H9 (cell line): ENCODE results near the gene PLEKHA4. TPM values are rescaled to one million over a fixed set of nuclear protein-coding genes. Genes with fewer than 3 reads are reported as not detected.

Source experiments
- DNase-seq: peaks from one replicate; pipeline ENCODE4 v3.0.0-alpha.2; 2017
- H2AFZ ChIP-seq: one replicate; pipeline ENCODE4 v1.6.1; 2013; ENCODE audit warnings: mild to moderate bottlenecking, low read length, control low read depth, moderate library complexity
- H2AK5ac ChIP-seq: 2 replicates; pipeline ENCODE4 v1.6.1; 2013; ENCODE audit warnings: low read length, control low read depth, mixed read lengths; ENCODE audit not compliant: insufficient read length
- H2BK120ac ChIP-seq: one replicate; pipeline ENCODE4 v1.6.1; 2013; ENCODE audit warnings: low read depth, mild to moderate bottlenecking, low read length, control low read depth, inconsistent platforms; ENCODE audit not compliant: poor library complexity, severe bottlenecking
- H2BK12ac ChIP-seq: 2 replicates; pipeline ENCODE4 v1.6.1; 2013; ENCODE audit warnings: low read length, control low read depth, mixed read lengths, low read depth; ENCODE audit not compliant: insufficient read length
- H2BK15ac ChIP-seq: 2 replicates; pipeline ENCODE4 v1.6.1; 2013; ENCODE audit warnings: low read depth, low read length, control low read depth
- H2BK20ac ChIP-seq: one replicate; pipeline ENCODE4 v1.6.1; 2013; ENCODE audit warnings: low read depth, mild to moderate bottlenecking, low read length, control low read depth, inconsistent platforms; ENCODE audit not compliant: poor library complexity, severe bottlenecking
- H2BK5ac ChIP-seq: 2 replicates; pipeline ENCODE4 v1.6.1; 2013; ENCODE audit warnings: low read length, control low read depth, mixed read lengths; ENCODE audit not compliant: insufficient read length
- H3K14ac ChIP-seq: 2 replicates; pipeline ENCODE4 v1.6.1; 2013; ENCODE audit warnings: low read length, control low read depth; ENCODE audit not compliant: insufficient read depth
- H3K18ac ChIP-seq: 2 replicates; pipeline ENCODE4 v1.6.1; 2013; ENCODE audit warnings: low read depth, mild to moderate bottlenecking, mixed read lengths, low read length, control low read depth; ENCODE audit not compliant: insufficient read length
- H3K23ac ChIP-seq: 2 replicates; pipeline ENCODE4 v1.6.1; 2013; ENCODE audit warnings: low read length, control low read depth, mixed read lengths, low read depth; ENCODE audit not compliant: insufficient read length
- H3K23me2 ChIP-seq: 2 replicates; pipeline ENCODE4 v1.6.1; 2013; ENCODE audit warnings: low read depth, mild to moderate bottlenecking, mixed read lengths, low read length, control low read depth; ENCODE audit not compliant: insufficient read length, poor library complexity, severe bottlenecking
- H3K27ac ChIP-seq: 2 replicates; pipeline ENCODE4 v1.5.1; 2013; ENCODE audit warnings: low read length, control low read depth, mixed read lengths, low read depth; ENCODE audit not compliant: insufficient read length
- H3K27me3 ChIP-seq: 2 replicates; pipeline ENCODE4 v1.6.1; 2013; ENCODE audit warnings: low read length, control low read depth, inconsistent platforms; ENCODE audit not compliant: insufficient read depth
- H3K4ac ChIP-seq: 2 replicates; pipeline ENCODE4 v1.6.1; 2013; ENCODE audit warnings: low read depth, mild to moderate bottlenecking, control low read depth, inconsistent platforms, low read length, moderate library complexity
- H3K4me1 ChIP-seq: 2 replicates; pipeline ENCODE4 v1.6.1; 2013; ENCODE audit warnings: low read length, control low read depth, inconsistent platforms; ENCODE audit not compliant: insufficient read depth
- H3K4me2 ChIP-seq: 2 replicates; pipeline ENCODE4 v1.6.1; 2013; ENCODE audit warnings: low read length, control low read depth, mixed read lengths; ENCODE audit not compliant: insufficient read length, insufficient read depth
- H3K56ac ChIP-seq: 2 replicates; pipeline ENCODE4 v1.6.1; 2013; ENCODE audit warnings: low read depth, mild to moderate bottlenecking, mixed read lengths, low read length, control low read depth; ENCODE audit not compliant: insufficient read length
- H3K79me1 ChIP-seq: 2 replicates; pipeline ENCODE4 v1.6.1; 2013; ENCODE audit warnings: low read depth, mild to moderate bottlenecking, moderate library complexity, low read length, control low read depth, inconsistent platforms; ENCODE audit not compliant: insufficient read depth, poor library complexity, severe bottlenecking
- H3K79me2 ChIP-seq: 2 replicates; pipeline ENCODE4 v1.6.1; 2013; ENCODE audit warnings: low read length, control low read depth, inconsistent platforms; ENCODE audit not compliant: insufficient read depth
- H3K9ac ChIP-seq: 2 replicates; pipeline ENCODE4 v1.6.1; 2013; ENCODE audit warnings: low read length, control low read depth, mixed read lengths; ENCODE audit not compliant: insufficient read length; ENCODE audit errors: extremely low read depth
- H3K9me3 ChIP-seq: one replicate; pipeline ENCODE4 v1.6.1; 2013; ENCODE audit warnings: low read depth, low read length, inconsistent platforms; ENCODE audit not compliant: control insufficient read depth
- H3T11ph ChIP-seq: one replicate; pipeline ENCODE4 v1.6.1; 2013; ENCODE audit warnings: mild to moderate bottlenecking, low read length, control low read depth, inconsistent platforms
- H4K20me1 ChIP-seq: one replicate; pipeline ENCODE4 v1.6.1; 2013; ENCODE audit not compliant: control insufficient read depth, insufficient read length, insufficient read depth
- H4K5ac ChIP-seq: 2 replicates; pipeline ENCODE4 v1.6.1; 2013; ENCODE audit warnings: low read depth, mild to moderate bottlenecking, mixed read lengths, low read length, control low read depth; ENCODE audit not compliant: insufficient read length
- H4K8ac ChIP-seq: replicated peaks from 2 replicates; pipeline ENCODE4 v1.6.1; 2013; ENCODE audit warnings: low read length, control low read depth, mixed read lengths, low read depth; ENCODE audit not compliant: insufficient read length
- H4K91ac ChIP-seq: 2 replicates; pipeline ENCODE4 v1.6.1; 2013; ENCODE audit warnings: low read depth, mild to moderate bottlenecking, moderate library complexity, mixed read lengths, low read length, control low read depth; ENCODE audit not compliant: insufficient read length
- H3K27ac Mint-ChIP-seq, 3 experiments: 2 replicates in 2 of 3; 3 replicates in 1 of 3; pipeline ENCODE4 v1.8.0; 2020 to 2021; ENCODE audit warnings: mixed read lengths in 3 of 3, mild to moderate bottlenecking in 1 of 3, moderate library complexity in 1 of 3
- H3K27me3 Mint-ChIP-seq: 2 replicates; pipeline ENCODE4 v1.8.0; 2021; ENCODE audit warnings: low read depth, mild to moderate bottlenecking, moderate library complexity, mixed read lengths
- H3K36me3 Mint-ChIP-seq, 3 experiments: 2 replicates in 2 of 3; 3 replicates in 1 of 3; pipeline ENCODE4 v1.8.0; 2020 to 2021; ENCODE audit warnings: low read depth in 3 of 3, mixed read lengths in 3 of 3; ENCODE audit not compliant: insufficient read depth in 1 of 3
- H3K4me1 Mint-ChIP-seq, 2 experiments: 2 replicates each; pipeline ENCODE4 v1.8.0; 2020; ENCODE audit warnings: mixed read lengths in 2 of 2
- H3K4me3 Mint-ChIP-seq, 2 experiments: 2 replicates in 1 of 2; 3 replicates in 1 of 2; pipeline ENCODE4 v1.8.0; 2020 to 2021; ENCODE audit warnings: mild to moderate bottlenecking in 2 of 2, mixed read lengths in 2 of 2, moderate library complexity in 1 of 2
- H3K9me3 Mint-ChIP-seq, 2 experiments: 2 replicates in 1 of 2; 3 replicates in 1 of 2; pipeline ENCODE4 v1.8.0; 2020; ENCODE audit warnings: mild to moderate bottlenecking in 2 of 2, mixed read lengths in 2 of 2, moderate library complexity in 1 of 2
- WGBS: extraction: QIAGEN DNeasy Blood & Tissue Kit; methylation state at CpG from one replicate; pipeline ENCODE4 v1.1.7; 2013; ENCODE audit warnings: missing lambda C conversion rate, low lambda C conversion rate, mixed read lengths; ENCODE audit not compliant: insufficient read length; ENCODE audit errors: extremely low coverage; 5-methylcytosine and 5-hydroxymethylcytosine counted together
- total RNA-seq: library from RNA; stranded (reverse); gene quantifications from 2 replicates; pipeline ENCODE4 v1.2.1, GENCODE V29; 2021
- TF ChIP-seq, protein P1 (sequence below): fragments of 200-600 bp; sonication (generic); conservative IDR thresholded peaks from 3 replicates; pipeline ENCODE4 v1.8.0; 2021; ENCODE audit warnings: antibody characterized with exemption, mild to moderate bottlenecking

The PLEKHA4 gene
- total RNA-seq, 1 experiment from 2014 or later, result 15.3 TPM

DNA sequence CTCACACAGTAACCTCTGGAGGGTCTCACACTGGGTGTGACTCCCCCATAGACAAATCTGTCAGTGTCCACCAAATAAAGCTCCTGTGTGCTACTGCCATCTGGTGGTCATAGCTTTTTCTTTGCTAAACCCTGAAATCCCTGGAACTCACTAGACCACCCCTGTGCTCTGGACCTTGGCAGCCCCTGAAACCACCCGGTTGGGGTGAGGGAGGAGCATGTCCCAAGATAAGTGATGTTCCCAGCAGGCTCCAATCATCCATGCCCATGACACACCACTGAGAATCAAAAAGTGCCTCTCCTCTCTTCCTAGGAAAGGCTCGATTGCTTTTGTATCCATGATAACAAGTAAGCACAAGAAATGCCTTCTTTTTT lies 25.6 kb downstream of the PLEKHA4 start:
- Histone ChIP-seq H3K23me2 (no peaks in the 10 kb centered on the region), H3K9me3 (no peaks in the 10 kb centered on the region), H2AFZ (no peak overlapping the region), H4K91ac (no peak overlapping the region), H3K27ac (no peak overlapping the region), H3K9ac (no peak overlapping the region), H3K27me3 (no peaks in the 10 kb centered on the region), H3K4me1 (no peaks in the 10 kb centered on the region), H4K20me1 (no peaks in the 10 kb centered on the region), H3K14ac (no peak overlapping the region), H3K4ac (no peak overlapping the region), H2BK20ac (no peak overlapping the region), H3K23ac (no peak overlapping the region), H3T11ph (no peak overlapping the region), H3K56ac (no peak overlapping the region), H3K79me1 (no peaks in the 10 kb centered on the region), H3K79me2 (no peaks in the 10 kb centered on the region), H2BK15ac (no peak overlapping the region), H2BK120ac (no peak overlapping the region), H2BK12ac (no peak overlapping the region), H2AK5ac (no peak overlapping the region), H3K4me2 (no peak overlapping the region), H2BK5ac (no peak overlapping the region), H4K5ac (no peak overlapping the region), H4K8ac (no peak overlapping the region), H3K18ac (no peak overlapping the region)
- no peaks in the 10 kb centered on the region for H3K27me3 Mint-ChIP-seq
- DNase-seq, result peak; percentile 71
- no CpG with 5 or more reads among the region's 2 CpGs for WGBS
- TF ChIP-seq, protein P1, sequence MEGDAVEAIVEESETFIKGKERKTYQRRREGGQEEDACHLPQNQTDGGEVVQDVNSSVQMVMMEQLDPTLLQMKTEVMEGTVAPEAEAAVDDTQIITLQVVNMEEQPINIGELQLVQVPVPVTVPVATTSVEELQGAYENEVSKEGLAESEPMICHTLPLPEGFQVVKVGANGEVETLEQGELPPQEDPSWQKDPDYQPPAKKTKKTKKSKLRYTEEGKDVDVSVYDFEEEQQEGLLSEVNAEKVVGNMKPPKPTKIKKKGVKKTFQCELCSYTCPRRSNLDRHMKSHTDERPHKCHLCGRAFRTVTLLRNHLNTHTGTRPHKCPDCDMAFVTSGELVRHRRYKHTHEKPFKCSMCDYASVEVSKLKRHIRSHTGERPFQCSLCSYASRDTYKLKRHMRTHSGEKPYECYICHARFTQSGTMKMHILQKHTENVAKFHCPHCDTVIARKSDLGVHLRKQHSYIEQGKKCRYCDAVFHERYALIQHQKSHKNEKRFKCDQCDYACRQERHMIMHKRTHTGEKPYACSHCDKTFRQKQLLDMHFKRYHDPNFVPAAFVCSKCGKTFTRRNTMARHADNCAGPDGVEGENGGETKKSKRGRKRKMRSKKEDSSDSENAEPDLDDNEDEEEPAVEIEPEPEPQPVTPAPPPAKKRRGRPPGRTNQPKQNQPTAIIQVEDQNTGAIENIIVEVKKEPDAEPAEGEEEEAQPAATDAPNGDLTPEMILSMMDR, result peak; percentile 87
- H3K27ac Mint-ChIP-seq, result 0 out of 7 replicates have a peak overlapping the region, but pooled peaks of 1 of the 3 experiments have one; percentile 77
- peaks cover 4 to 24% (median 23%) of the 10 kb centered on the region in 3 experiments for H3K36me3 Mint-ChIP-seq
- no peak overlapping the region for H3K4me3 Mint-ChIP-seq
- peaks cover 6 to 11% of the 10 kb centered on the region in 2 experiments for H3K4me1 Mint-ChIP-seq
- H3K9me3 Mint-ChIP-seq, result no peaks in the 10 kb centered on the region
